Fibroblast of villous mesenchyme (primary cell): Measurements from ENCODE around the gene TMEM63B. TPM values are rescaled to one million over a fixed set of nuclear protein-coding genes. Genes with fewer than 3 reads are reported as not detected.

Experiments used
- DNase-seq: peaks from one replicate; pipeline ENCODE4 v3.0.0-alpha.2; 2010; ENCODE audit warnings: low read depth
- H3K4me3 ChIP-seq: 2 replicates; pipeline ENCODE4 v1.5.1; 2011; ENCODE audit warnings: low read depth, mild to moderate bottlenecking, low read length
- total RNA-seq: library from RNA; depleted of rRNA; stranded (reverse); fragments of >200 nt; gene quantifications from 2 replicates; pipeline ENCODE4 v1.2.3, GENCODE V29; 2012
- TF ChIP-seq, protein P1 (sequence below): IDR thresholded peaks from 2 replicates; pipeline ENCODE4 v1.5.1; 2012; ENCODE audit warnings: low read depth, mild to moderate bottlenecking, low read length; ENCODE audit not compliant: insufficient read depth

The TMEM63B gene
- total RNA-seq, 1 donor = 32.4 TPM

- DNase-seq = no peak
These were observed 25.2 kb downstream of the TMEM63B start for GRCh38 chr6:44152533-44152932.

DNA sequence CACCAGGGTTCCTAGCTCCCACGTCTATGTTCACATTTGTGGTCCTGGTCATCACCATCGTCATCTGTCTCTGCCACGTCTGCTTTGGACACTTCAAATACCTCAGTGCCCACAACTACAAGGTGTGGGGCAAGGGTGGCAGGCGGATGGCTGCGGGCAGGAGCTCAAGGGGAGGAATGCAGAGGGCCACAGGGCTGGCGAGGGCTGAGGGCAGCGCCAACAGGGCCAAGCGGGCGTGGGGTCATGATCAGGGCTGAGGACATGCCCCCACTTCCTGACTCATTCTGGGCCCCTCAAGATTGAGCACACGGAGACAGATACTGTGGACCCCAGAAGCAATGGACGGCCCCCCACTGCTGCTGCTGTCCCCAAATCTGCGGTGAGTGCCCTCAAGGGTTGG, 26.7 kb downstream of the TMEM63B start:
- H3K4me3 ChIP-seq = no peak overlapping the region
- TF ChIP-seq, protein P1, sequence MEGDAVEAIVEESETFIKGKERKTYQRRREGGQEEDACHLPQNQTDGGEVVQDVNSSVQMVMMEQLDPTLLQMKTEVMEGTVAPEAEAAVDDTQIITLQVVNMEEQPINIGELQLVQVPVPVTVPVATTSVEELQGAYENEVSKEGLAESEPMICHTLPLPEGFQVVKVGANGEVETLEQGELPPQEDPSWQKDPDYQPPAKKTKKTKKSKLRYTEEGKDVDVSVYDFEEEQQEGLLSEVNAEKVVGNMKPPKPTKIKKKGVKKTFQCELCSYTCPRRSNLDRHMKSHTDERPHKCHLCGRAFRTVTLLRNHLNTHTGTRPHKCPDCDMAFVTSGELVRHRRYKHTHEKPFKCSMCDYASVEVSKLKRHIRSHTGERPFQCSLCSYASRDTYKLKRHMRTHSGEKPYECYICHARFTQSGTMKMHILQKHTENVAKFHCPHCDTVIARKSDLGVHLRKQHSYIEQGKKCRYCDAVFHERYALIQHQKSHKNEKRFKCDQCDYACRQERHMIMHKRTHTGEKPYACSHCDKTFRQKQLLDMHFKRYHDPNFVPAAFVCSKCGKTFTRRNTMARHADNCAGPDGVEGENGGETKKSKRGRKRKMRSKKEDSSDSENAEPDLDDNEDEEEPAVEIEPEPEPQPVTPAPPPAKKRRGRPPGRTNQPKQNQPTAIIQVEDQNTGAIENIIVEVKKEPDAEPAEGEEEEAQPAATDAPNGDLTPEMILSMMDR = no peak
- DNase-seq = no peak

More at GRCh38 chr6:44152533-44152932, 25.2 kb downstream of the TMEM63B start:
- no peak overlapping the region for H3K4me3 ChIP-seq
- TF ChIP-seq, protein P1 = no peak

DNA sequence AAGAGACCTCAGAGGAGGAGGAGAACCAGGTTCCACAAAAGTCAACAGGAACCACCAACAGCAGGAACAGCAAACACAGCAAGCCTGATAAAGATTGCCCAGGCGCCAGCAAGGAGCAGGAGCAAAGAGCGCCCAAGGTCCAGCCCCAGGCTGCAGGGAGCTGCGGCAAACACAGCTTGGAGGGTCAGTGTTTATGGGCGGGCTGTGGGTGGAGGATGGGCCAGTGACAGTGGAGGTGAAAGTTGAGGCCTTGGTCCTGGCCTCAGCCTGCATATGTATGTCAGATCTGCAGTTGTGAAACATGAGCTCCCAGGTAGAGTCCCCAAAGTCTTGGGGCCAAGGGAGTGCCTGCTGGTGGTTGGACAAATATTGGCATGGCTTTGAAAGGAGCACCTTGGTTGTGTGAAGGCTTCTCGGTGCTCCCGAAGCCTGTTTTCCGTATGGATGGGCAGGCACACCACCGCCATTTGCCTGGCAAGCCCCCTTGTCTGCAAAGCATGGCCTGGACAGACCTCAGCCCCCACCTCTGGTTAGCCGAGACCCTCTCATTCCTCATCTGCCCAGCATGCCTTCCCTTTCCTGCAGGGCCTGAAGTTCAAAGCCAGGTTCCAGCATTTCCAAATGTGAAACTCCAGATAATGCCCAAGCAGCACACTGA, 29.3 kb downstream of the TMEM63B start:
- TF ChIP-seq, protein P1 = no peak
- DNase-seq = no peak
- no peak overlapping the region for H3K4me3 ChIP-seq

GRCh38 chr6:44157152-44157521, 29.8 kb downstream of the TMEM63B start:
- no peak for DNase-seq
- TF ChIP-seq, protein P1 = no peak
- no peak overlapping the region for H3K4me3 ChIP-seq

GRCh38 chr6:44158770-44159228, 31.4 kb downstream of the TMEM63B start, which contains the start of gene CAPN11:
Gene CAPN11, plus strand, starts transcription at chr6:44158820. Its CDS starts 29 bp downstream, at chr6:44158849.
- no peak within 1 kb of the TSS for H3K4me3 ChIP-seq
- TF ChIP-seq, protein P1 = no peak
- DNase-seq = no peak

DNA sequence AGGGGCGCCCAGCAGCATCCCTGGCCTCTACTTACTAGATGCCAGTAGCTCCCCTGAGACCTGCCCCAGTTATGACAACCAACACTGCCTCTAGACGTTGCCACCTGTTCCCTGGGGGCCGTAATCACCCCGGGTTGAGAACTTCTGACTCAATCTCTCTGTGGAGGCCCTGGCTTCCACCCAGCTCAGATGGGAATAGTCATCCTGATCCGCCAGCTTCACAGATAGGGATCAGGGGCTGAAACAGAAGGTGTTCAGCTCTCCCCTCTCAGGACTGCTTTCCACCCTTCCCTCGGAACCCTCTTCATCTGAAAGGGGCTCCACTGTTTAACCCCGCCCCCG, 34.6 kb downstream of the TMEM63B start:
- H3K4me3 ChIP-seq = no peak overlapping the region
- TF ChIP-seq, protein P1 = no peak
- DNase-seq = no peak
